Measurements from ENCODE around the gene BFSP2.

BFSP2 gene

GRCh38 chr3:133451309-133451708 is 51.5 kb downstream of the BFSP2 start:
- peak overlapping the region; percentile 77 for H3K4me2 ChIP-seq
- H4K20me1 ChIP-seq (ENCODE audit: insufficient read depth): no peaks in the 10 kb centered on the region
- H2AFZ ChIP-seq (ENCODE audit: low read depth): no peak overlapping the region
- peak overlapping the region; percentile 96 for H3K27ac ChIP-seq
- no peak for TF ChIP-seq CTCF (conservative IDR thresholded peaks at IDR 0.05; ENCODE audit: low read depth, low read length)
- H3K79me2 ChIP-seq (ENCODE audit: insufficient read depth, low read depth): peaks cover 8% of the 10 kb centered on the region; the same call in 1 of the 2 replicates
- H3K4me1 ChIP-seq (ENCODE audit: low read depth, poor library complexity, severe bottlenecking): peaks cover 88% of the 10 kb centered on the region
- H3K27me3 ChIP-seq (ENCODE audit: insufficient read depth, low read depth): no peaks in the 10 kb centered on the region
- H3K4me3 ChIP-seq (IDR thresholded peaks at IDR 0.05; ENCODE audit: insufficient read depth, low read depth, low read length): no peak overlapping the region
- H3K9ac ChIP-seq: 0 out of 2 replicates have a peak overlapping the region, but pooled peaks have one; percentile 1
- H3K36me3 ChIP-seq (ENCODE audit: insufficient read depth): no peaks in the 10 kb centered on the region

- Histone ChIP-seq H3K27me3 (ENCODE audit: insufficient read depth, low read depth) (no peaks in the 10 kb centered on the region), H3K9ac (no peak overlapping the region), H4K20me1 (ENCODE audit: insufficient read depth) (no peaks in the 10 kb centered on the region), H3K36me3 (ENCODE audit: insufficient read depth) (no peaks in the 10 kb centered on the region), H3K27ac (peak overlapping the region; percentile 96; the same call in 1 of the 2 replicates), H3K79me2 (ENCODE audit: insufficient read depth, low read depth) (peaks cover 8% of the 10 kb centered on the region; the same call in 1 of the 2 replicates), H3K4me3 (IDR thresholded peaks at IDR 0.05; ENCODE audit: insufficient read depth, low read depth, low read length) (no peak overlapping the region), H3K4me1 (ENCODE audit: low read depth, poor library complexity, severe bottlenecking) (peaks cover 85% of the 10 kb centered on the region), H3K4me2 (peak overlapping the region; percentile 77), H2AFZ (ENCODE audit: low read depth) (peak overlapping the region; percentile 22; the same call in 1 of the 2 replicates)
- no peak for TF ChIP-seq CTCF (conservative IDR thresholded peaks at IDR 0.05; ENCODE audit: low read depth, low read length)
Measured at GRCh38 chr3:133452641-133453319, 52.9 kb downstream of the BFSP2 start.

GRCh38 chr3:133453383-133453782 is 53.5 kb downstream of the BFSP2 start:
- H3K27me3 ChIP-seq (ENCODE audit: insufficient read depth, low read depth): no peaks in the 10 kb centered on the region
- peak overlapping the region; percentile 77; the same call in 1 of the 2 replicates for H3K4me2 ChIP-seq
- no peak for TF ChIP-seq CTCF (conservative IDR thresholded peaks at IDR 0.05; ENCODE audit: low read depth, low read length)
- peaks cover 85% of the 10 kb centered on the region for H3K4me1 ChIP-seq (ENCODE audit: low read depth, poor library complexity, severe bottlenecking)
- H3K79me2 ChIP-seq (ENCODE audit: insufficient read depth, low read depth): peaks cover 8% of the 10 kb centered on the region; the same call in 1 of the 2 replicates
- no peaks in the 10 kb centered on the region for H4K20me1 ChIP-seq (ENCODE audit: insufficient read depth)
- H3K9ac ChIP-seq: no peak overlapping the region
- H3K27ac ChIP-seq: peak overlapping the region; percentile 96; the same call in 1 of the 2 replicates
- no peak overlapping the region for H2AFZ ChIP-seq (ENCODE audit: low read depth)
- H3K36me3 ChIP-seq (ENCODE audit: insufficient read depth): no peaks in the 10 kb centered on the region
- no peak overlapping the region for H3K4me3 ChIP-seq (IDR thresholded peaks at IDR 0.05; ENCODE audit: insufficient read depth, low read depth, low read length)

- H3K4me1 ChIP-seq (ENCODE audit: low read depth, poor library complexity, severe bottlenecking): peaks cover 87% of the 10 kb centered on the region
Measured at GRCh38 chr3:133455281-133455680, 55.4 kb downstream of the BFSP2 start.

More at GRCh38 chr3:133455281-133455680, 55.4 kb downstream of the BFSP2 start:
- Histone ChIP-seq H3K9ac (no peak overlapping the region), H3K27ac (no peak overlapping the region), H4K20me1 (ENCODE audit: insufficient read depth) (no peaks in the 10 kb centered on the region), H3K4me2 (no peak overlapping the region), H3K27me3 (ENCODE audit: insufficient read depth, low read depth) (no peaks in the 10 kb centered on the region), H3K4me3 (IDR thresholded peaks at IDR 0.05; ENCODE audit: insufficient read depth, low read depth, low read length) (no peak overlapping the region), H2AFZ (ENCODE audit: low read depth) (no peak overlapping the region), H3K79me2 (ENCODE audit: insufficient read depth, low read depth) (peaks cover 8% of the 10 kb centered on the region; the same call in 1 of the 2 replicates), H3K36me3 (ENCODE audit: insufficient read depth) (no peaks in the 10 kb centered on the region)
- no peak for TF ChIP-seq CTCF (conservative IDR thresholded peaks at IDR 0.05; ENCODE audit: low read depth, low read length)

All from KMS-11 (cell line).